Keratinocyte (primary cell): ENCODE results near the gene XRCC2.

Source experiments
- CTCF ChIP-seq, 3 experiments: IDR thresholded peaks in 1 of 3; conservative IDR thresholded peaks in 1 of 3; optimal IDR thresholded peaks in 1 of 3; 2 replicates in 2 of 3; 3 replicates in 1 of 3; pipeline versions ENCODE3 to v1.5.1; 2011; ENCODE audit warnings: low read length in 3 of 3, mild to moderate bottlenecking in 3 of 3, moderate library complexity in 2 of 3, control low read depth in 1 of 3, inconsistent platforms in 1 of 3; ENCODE audit not compliant: insufficient read depth in 2 of 3; ENCODE audit errors: extremely low read depth in 1 of 3
- EZH2 ChIP-seq: IDR thresholded peaks from one replicate; pipeline ENCODE4 v1.6.1; 2012; ENCODE audit warnings: inconsistent platforms, mild to moderate bottlenecking, low read length, moderate library complexity

GRCh38 chr7:152602962-152603361, 73.0 kb downstream of the XRCC2 start:
- no peak for TF ChIP-seq CTCF (optimal IDR thresholded peaks at IDR 0.05 in 1 of 3, IDR thresholded peaks at IDR 0.05 in 1 of 3, conservative IDR thresholded peaks at IDR 0.05 in 1 of 3; ENCODE audit: extremely low read depth in 1 of 3, insufficient read depth in 2 of 3, low read length in 3 of 3)
- TF ChIP-seq EZH2 = no peak
